Liver (tissue), 9 donors: ENCODE data around the gene SPINK2. TPM values are rescaled to one million over a fixed set of nuclear protein-coding genes. Genes with fewer than 3 reads are reported as not detected.

ENCODE experiments used
- DNase-seq: peaks from one replicate; pipeline ENCODE4 v3.0.0-alpha.2; 2017; ENCODE audit warnings: low spot score
- H3K27ac ChIP-seq, 2 donors: one replicate each; pipeline ENCODE4 v1.7.0; 2013; ENCODE audit warnings: inconsistent platforms in 2 of 2, low read length in 2 of 2, control low read depth in 1 of 2, low read depth in 1 of 2, mild to moderate bottlenecking in 1 of 2
- H3K27me3 ChIP-seq, 4 donors: one replicate each; pipeline versions ENCODE4 v1.6.1 to v1.7.0; 2013; ENCODE audit warnings: low read length in 3 of 4, inconsistent platforms in 1 of 4, mild to moderate bottlenecking in 1 of 4, moderate library complexity in 1 of 4; ENCODE audit not compliant: control insufficient read depth in 4 of 4, insufficient read depth in 4 of 4
- H3K36me3 ChIP-seq, 4 donors: one replicate each; pipeline versions ENCODE4 v1.6.1 to v1.7.0; 2013; ENCODE audit warnings: low read length in 3 of 4, mild to moderate bottlenecking in 3 of 4, low read depth in 1 of 4, moderate library complexity in 1 of 4; ENCODE audit not compliant: control insufficient read depth in 4 of 4, insufficient read depth in 3 of 4
- H3K4me1 ChIP-seq, 4 donors: one replicate each; pipeline versions ENCODE4 v1.6.1 to v1.7.0; 2013; ENCODE audit warnings: low read length in 3 of 4, mild to moderate bottlenecking in 3 of 4, moderate library complexity in 1 of 4; ENCODE audit not compliant: control insufficient read depth in 4 of 4, insufficient read depth in 4 of 4
- H3K4me3 ChIP-seq, 3 donors: one replicate each; pipeline versions ENCODE4 v1.6.1 to v1.7.0; 2013; ENCODE audit warnings: low read length in 3 of 3, control low read depth in 1 of 3, low read depth in 1 of 3, mild to moderate bottlenecking in 1 of 3
- H3K9ac ChIP-seq, 2 donors: one replicate each; pipeline ENCODE4 v1.7.0; 2013; ENCODE audit warnings: low read length in 2 of 2, mild to moderate bottlenecking in 2 of 2, moderate library complexity in 2 of 2, control low read depth in 1 of 2, low read depth in 1 of 2
- H3K9me3 ChIP-seq, 4 donors: one replicate each; pipeline versions ENCODE4 v1.6.1 to v1.7.0; 2013; ENCODE audit warnings: low read length in 3 of 4; ENCODE audit not compliant: control insufficient read depth in 4 of 4
- ATF3 ChIP-seq: IDR thresholded peaks from 2 replicates; pipeline ENCODE4 v1.6.1; 2016; ENCODE audit warnings: antibody characterized with exemption
- CTCF ChIP-seq: fragments of 150-350 bp; IDR thresholded peaks from 2 replicates; pipeline ENCODE4 v1.5.1; 2017; ENCODE audit warnings: improper control_type of control experiment, low read depth, low read length; ENCODE audit not compliant: missing input control
- EGR1 ChIP-seq, 2 donors: IDR thresholded peaks; 2 replicates each; pipeline ENCODE4 v1.6.1; 2016 to 2018; ENCODE audit warnings: antibody characterized with exemption in 2 of 2, low read depth in 2 of 2
- FOXA1 ChIP-seq: IDR thresholded peaks from 2 replicates; pipeline ENCODE4 v1.6.1; 2016; ENCODE audit warnings: antibody characterized with exemption
- FOXA2 ChIP-seq: IDR thresholded peaks from 2 replicates; pipeline ENCODE4 v1.6.1; 2016; ENCODE audit warnings: antibody characterized with exemption
- GABPA ChIP-seq, 2 donors: IDR thresholded peaks in 1 of 2; conservative IDR thresholded peaks in 1 of 2; 2 replicates each; pipeline ENCODE4 v1.6.1; 2016; ENCODE audit warnings: antibody characterized with exemption in 2 of 2, mild to moderate bottlenecking in 1 of 2, moderate library complexity in 1 of 2
- HNF4A ChIP-seq, 2 donors: conservative IDR thresholded peaks; 2 replicates each; pipeline ENCODE4 v1.6.1; 2016; ENCODE audit warnings: antibody characterized with exemption in 2 of 2, mild to moderate bottlenecking in 2 of 2
- HNF4G ChIP-seq: IDR thresholded peaks from 2 replicates; pipeline ENCODE4 v1.6.1; 2016; ENCODE audit warnings: antibody characterized with exemption
- JUND ChIP-seq, 2 donors: IDR thresholded peaks; 2 replicates each; pipeline ENCODE4 v1.6.1; 2016; ENCODE audit warnings: antibody characterized with exemption in 2 of 2
- MAX ChIP-seq: IDR thresholded peaks from 2 replicates; pipeline ENCODE4 v1.6.1; 2016; ENCODE audit warnings: antibody characterized with exemption
- NR2F2 ChIP-seq: IDR thresholded peaks from 2 replicates; pipeline ENCODE4 v1.6.1; 2016; ENCODE audit warnings: antibody characterized with exemption
- RAD21 ChIP-seq, 2 donors: IDR thresholded peaks; 2 replicates each; pipeline ENCODE4 v1.6.1; 2016; ENCODE audit warnings: antibody characterized with exemption in 2 of 2, mild to moderate bottlenecking in 2 of 2
- REST ChIP-seq: IDR thresholded peaks from 2 replicates; pipeline ENCODE4 v1.6.1; 2016; ENCODE audit warnings: antibody characterized with exemption, mild to moderate bottlenecking
- RXRA ChIP-seq, 2 donors: IDR thresholded peaks; 2 replicates each; pipeline ENCODE4 v1.6.1; 2017 to 2018; ENCODE audit warnings: antibody characterized with exemption in 2 of 2, mild to moderate bottlenecking in 1 of 2
- SP1 ChIP-seq: IDR thresholded peaks from 2 replicates; pipeline ENCODE4 v1.6.1; 2018; ENCODE audit warnings: antibody characterized with exemption, mild to moderate bottlenecking
- TAF1 ChIP-seq: conservative IDR thresholded peaks from 2 replicates; pipeline ENCODE4 v1.6.1; 2016; ENCODE audit warnings: antibody characterized with exemption, mild to moderate bottlenecking
- YY1 ChIP-seq: IDR thresholded peaks from 2 replicates; pipeline ENCODE4 v1.6.1; 2016; ENCODE audit warnings: antibody characterized with exemption, mild to moderate bottlenecking
- ZBTB33 ChIP-seq: IDR thresholded peaks from 2 replicates; pipeline ENCODE4 v1.6.1; 2016; ENCODE audit warnings: antibody characterized with exemption
- WGBS: extraction: QIAGEN DNeasy Blood & Tissue Kit; methylation state at CpG from one replicate; pipeline ENCODE4 v1.1.7; 2013; 5-methylcytosine and 5-hydroxymethylcytosine counted together
- polyA plus RNA-seq, 2 donors: library from polyadenylated mRNA; stranded (reverse) in 1 of 2; unstranded in 1 of 2; fragments of 200-250 nt in 1 of 2; fragments of >200 nt in 1 of 2; fragmentation: Nextera tagmentation in 1 of 2; extraction: Ambion mirVana in 1 of 2; gene quantifications; one replicate each; pipeline versions ENCODE4 v1.2.1 to v1.2.3, GENCODE V29; 2013 to 2015
- total RNA-seq, 2 donors: library from RNA; depleted of rRNA; stranded (reverse); fragments of >200 nt; gene quantifications; one replicate each; pipeline ENCODE4 v1.2.3, GENCODE V29; 2014
- donor health status: healthy.
- donor health status: healthy.
- donor health status: healthy.
- donor health status: healthy.
- donor health status: healthy.

Gene SPINK2
- total and polyA plus RNA-seq, 4 donors, result 0.79 TPM; not detected in 3

GRCh38 chr4:56844802-56845580, 23.5 kb upstream of the SPINK2 start:
- 81% methylated on average over 4 of the region's 4 CpGs for WGBS
- no peak for DNase-seq

More at GRCh38 chr4:56844802-56845580, 23.5 kb upstream of the SPINK2 start:
- H3K4me1 ChIP-seq, result no peaks in the 10 kb centered on the region
- no peak for TF ChIP-seq HNF4G
- TF ChIP-seq CTCF, result no peak
- TF ChIP-seq TAF1, result no peak
- TF ChIP-seq NR2F2, result no peak
- no peak for TF ChIP-seq RXRA (IDR thresholded peaks at IDR 0.05)
- TF ChIP-seq JUND (IDR thresholded peaks at IDR 0.05), result no peak
- TF ChIP-seq GABPA (IDR thresholded peaks at IDR 0.05 in 1 of 2, conservative IDR thresholded peaks at IDR 0.05 in 1 of 2), result no peak
- no peak for TF ChIP-seq ZBTB33
- no peak for TF ChIP-seq FOXA2
- TF ChIP-seq REST, result no peak
- no peak for TF ChIP-seq FOXA1
- no peak for TF ChIP-seq SP1
- no peak for TF ChIP-seq RAD21 (IDR thresholded peaks at IDR 0.05)
- no peak for TF ChIP-seq MAX
- no peak for TF ChIP-seq ATF3
- TF ChIP-seq HNF4A (conservative IDR thresholded peaks at IDR 0.05), result no peak
- TF ChIP-seq YY1, result no peak
- TF ChIP-seq EGR1 (IDR thresholded peaks at IDR 0.05; ENCODE audit: low read depth in 2 of 2), result no peak
- no peaks in the 10 kb centered on the region for H3K27me3 ChIP-seq
- no peaks in the 10 kb centered on the region for H3K36me3 ChIP-seq
- H3K4me3 ChIP-seq, result no peak overlapping the region
- no peak overlapping the region for H3K27ac ChIP-seq
- no peak overlapping the region for H3K9ac ChIP-seq
- H3K9me3 ChIP-seq, result no peaks in the 10 kb centered on the region
